WTC11 (cell line): ENCODE data around the gene PBX4. TPM values are rescaled to one million over a fixed set of nuclear protein-coding genes. Genes with fewer than 3 reads are reported as not detected.

ENCODE experiments used
- ATAC-seq: fragments of 200-7000 bp; cut with Tn5 transposase; 2 replicates; pipeline ENCODE4 v1.10.0; 2021; ENCODE audit warnings: mild to moderate bottlenecking, moderate library complexity
- CTCF ChIA-PET: fragments of 300-600 bp; sonication (Branson Sonifier 250); formaldehyde crosslinking; loops from one replicate; lab custom pipeline; 2021; ENCODE audit warnings: antibody characterized with exemption; lab: Charles Lee
- POLR2A ChIA-PET: fragments of 350-600 bp; sonication (Branson Sonifier 250); formaldehyde crosslinking; loops from one replicate; lab custom pipeline; 2021; ENCODE audit warnings: antibody characterized with exemption; lab: Charles Lee
- DNase-seq: peaks from one replicate; pipeline ENCODE4 v3.0.0; 2021; ENCODE audit warnings: low spot score
- H3K27ac Mint-ChIP-seq: 2 replicates; pipeline ENCODE4 v1.8.0; 2021; ENCODE audit warnings: mixed read lengths
- H3K27me3 Mint-ChIP-seq: 2 replicates; pipeline ENCODE4 v1.8.0; 2021; ENCODE audit warnings: low read depth, mild to moderate bottlenecking, moderate library complexity, mixed read lengths
- H3K36me3 Mint-ChIP-seq: 2 replicates; pipeline ENCODE4 v1.8.0; 2021; ENCODE audit warnings: mixed read lengths
- H3K4me1 Mint-ChIP-seq: 2 replicates; pipeline ENCODE4 v1.8.0; 2022; ENCODE audit warnings: mixed read lengths
- H3K4me3 Mint-ChIP-seq: 2 replicates; pipeline ENCODE4 v1.8.0; 2021; ENCODE audit warnings: mild to moderate bottlenecking, moderate library complexity, mixed read lengths
- H3K9me3 Mint-ChIP-seq: 2 replicates; pipeline ENCODE4 v1.8.0; 2021; ENCODE audit warnings: mixed read lengths
- FOXP4 ChIP-seq: sonication (generic); formaldehyde crosslinking; IDR thresholded peaks from 2 replicates; pipeline ENCODE4 v1.8.0; 2022; ENCODE audit warnings: mild to moderate bottlenecking, missing genetic modification reagents
- GABPB1 ChIP-seq: sonication (generic); formaldehyde crosslinking; IDR thresholded peaks from 2 replicates; pipeline ENCODE4 v1.8.1; 2023; ENCODE audit warnings: mild to moderate bottlenecking, missing genetic modification reagents
- GRHL2 ChIP-seq: fragments of 250-450 bp; sonication (Bioruptor Pico); IDR thresholded peaks from 2 replicates; pipeline ENCODE4 v1.8.0; 2022; ENCODE audit warnings: mild to moderate bottlenecking, moderate library complexity; ENCODE audit not compliant: insufficient replicate concordance, severe bottlenecking
- NFYB ChIP-seq: sonication (generic); formaldehyde crosslinking; conservative IDR thresholded peaks from 2 replicates; pipeline ENCODE4 v1.8.0; 2022; ENCODE audit warnings: low read depth, missing genetic modification reagents
- RORB ChIP-seq: fragments of 250-450 bp; sonication (Bioruptor Pico); IDR thresholded peaks from 2 replicates; pipeline ENCODE4 v1.9.0; 2021; ENCODE audit warnings: mild to moderate bottlenecking
- SMAD4 ChIP-seq: sonication (generic); formaldehyde crosslinking; IDR thresholded peaks from 2 replicates; pipeline ENCODE4 v1.8.0; 2022; ENCODE audit warnings: mild to moderate bottlenecking, missing genetic modification reagents
- ZMAT4 ChIP-seq: fragments of 250-450 bp; sonication (Bioruptor Pico); IDR thresholded peaks from 2 replicates; pipeline ENCODE4 v1.9.0; 2021; ENCODE audit warnings: mild to moderate bottlenecking
- ZNF121 ChIP-seq: sonication (generic); formaldehyde crosslinking; IDR thresholded peaks from 2 replicates; pipeline ENCODE4 v1.8.0; 2023; ENCODE audit warnings: missing genetic modification reagents
- ZNF138 ChIP-seq: sonication (generic); formaldehyde crosslinking; conservative IDR thresholded peaks from 2 replicates; pipeline ENCODE4 v1.8.1; 2022; ENCODE audit warnings: mild to moderate bottlenecking, moderate library complexity, missing genetic modification reagents
- ZNF416 ChIP-seq: fragments of 250-450 bp; sonication (Bioruptor Pico); IDR thresholded peaks from 2 replicates; pipeline ENCODE4 v1.9.0; 2021; ENCODE audit warnings: mild to moderate bottlenecking, inconsistent platforms
- ZNF671 ChIP-seq: fragments of 250-450 bp; sonication (Bioruptor Pico); IDR thresholded peaks from 2 replicates; pipeline ENCODE4 v1.8.0; 2021; ENCODE audit warnings: mild to moderate bottlenecking
- total RNA-seq: library from RNA; stranded (reverse); gene quantifications from 3 replicates; pipeline ENCODE4 v1.2.3, GENCODE V29; 2021
- TF ChIP-seq, protein P1 (sequence below): sonication (generic); formaldehyde crosslinking; IDR thresholded peaks from 2 replicates; pipeline ENCODE4 v1.8.1; 2023; ENCODE audit warnings: mild to moderate bottlenecking, missing genetic modification reagents, borderline replicate concordance
- TF ChIP-seq, protein P2 (sequence below): fragments of 250-450 bp; sonication (Bioruptor Pico); conservative IDR thresholded peaks from 2 replicates; pipeline ENCODE4 v1.9.0; 2021; ENCODE audit warnings: mild to moderate bottlenecking
- TF ChIP-seq, protein P3 (sequence below): sonication (generic); formaldehyde crosslinking; IDR thresholded peaks from 2 replicates; pipeline ENCODE4 v1.8.0; 2022; ENCODE audit warnings: mild to moderate bottlenecking, missing genetic modification reagents

PBX4 gene
- total RNA-seq, 1 experiment from 2014 or later, result 3.2 TPM

GRCh38 chr19:19542507-19542906 lies 76.0 kb downstream of the PBX4 start (continued):
- TF ChIP-seq FOXP4 (CRISPR knock-in tag) (no peak), NFYB (CRISPR knock-in tag) (no peak), RORB (no peak)
- TF ChIP-seq, all 79 proteins: peak for 0

DNA sequence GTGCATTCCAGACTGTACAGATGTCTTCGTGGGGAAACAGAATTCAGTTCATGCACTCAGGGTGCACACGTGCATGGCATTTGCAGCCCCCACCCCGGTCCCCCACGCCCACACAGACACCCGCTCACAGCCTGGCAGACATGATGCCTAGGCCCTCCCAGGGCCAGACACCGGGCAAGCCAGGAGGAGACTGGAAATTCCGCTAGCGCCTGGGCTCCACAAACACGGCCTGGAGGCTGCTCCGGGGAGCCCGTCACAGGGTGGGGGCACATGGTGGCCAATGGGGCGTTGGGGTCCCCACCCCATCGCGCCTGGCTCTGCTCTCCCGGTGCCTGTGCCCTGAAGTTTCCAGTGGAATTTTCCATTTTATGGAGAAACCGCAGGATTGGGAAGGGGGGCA lies 76.9 kb downstream of the PBX4 start:
- DNase-seq (no peak), ATAC-seq (no peak)
- Mint-ChIP-seq H3K27ac (no peak overlapping the region), H3K4me1 (peaks cover 6% of the 10 kb centered on the region), H3K4me3 (no peak overlapping the region), H3K36me3 (no peaks in the 10 kb centered on the region), H3K9me3 (no peaks in the 10 kb centered on the region), H3K27me3 (peaks cover 32% of the 10 kb centered on the region)
- TF ChIP-seq, protein P1, sequence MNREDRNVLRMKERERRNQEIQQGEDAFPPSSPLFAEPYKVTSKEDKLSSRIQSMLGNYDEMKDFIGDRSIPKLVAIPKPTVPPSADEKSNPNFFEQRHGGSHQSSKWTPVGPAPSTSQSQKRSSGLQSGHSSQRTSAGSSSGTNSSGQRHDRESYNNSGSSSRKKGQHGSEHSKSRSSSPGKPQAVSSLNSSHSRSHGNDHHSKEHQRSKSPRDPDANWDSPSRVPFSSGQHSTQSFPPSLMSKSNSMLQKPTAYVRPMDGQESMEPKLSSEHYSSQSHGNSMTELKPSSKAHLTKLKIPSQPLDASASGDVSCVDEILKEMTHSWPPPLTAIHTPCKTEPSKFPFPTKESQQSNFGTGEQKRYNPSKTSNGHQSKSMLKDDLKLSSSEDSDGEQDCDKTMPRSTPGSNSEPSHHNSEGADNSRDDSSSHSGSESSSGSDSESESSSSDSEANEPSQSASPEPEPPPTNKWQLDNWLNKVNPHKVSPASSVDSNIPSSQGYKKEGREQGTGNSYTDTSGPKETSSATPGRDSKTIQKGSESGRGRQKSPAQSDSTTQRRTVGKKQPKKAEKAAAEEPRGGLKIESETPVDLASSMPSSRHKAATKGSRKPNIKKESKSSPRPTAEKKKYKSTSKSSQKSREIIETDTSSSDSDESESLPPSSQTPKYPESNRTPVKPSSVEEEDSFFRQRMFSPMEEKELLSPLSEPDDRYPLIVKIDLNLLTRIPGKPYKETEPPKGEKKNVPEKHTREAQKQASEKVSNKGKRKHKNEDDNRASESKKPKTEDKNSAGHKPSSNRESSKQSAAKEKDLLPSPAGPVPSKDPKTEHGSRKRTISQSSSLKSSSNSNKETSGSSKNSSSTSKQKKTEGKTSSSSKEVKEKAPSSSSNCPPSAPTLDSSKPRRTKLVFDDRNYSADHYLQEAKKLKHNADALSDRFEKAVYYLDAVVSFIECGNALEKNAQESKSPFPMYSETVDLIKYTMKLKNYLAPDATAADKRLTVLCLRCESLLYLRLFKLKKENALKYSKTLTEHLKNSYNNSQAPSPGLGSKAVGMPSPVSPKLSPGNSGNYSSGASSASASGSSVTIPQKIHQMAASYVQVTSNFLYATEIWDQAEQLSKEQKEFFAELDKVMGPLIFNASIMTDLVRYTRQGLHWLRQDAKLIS (CRISPR knock-in tag), result no peak
- TF ChIP-seq ZNF416 (CRISPR knock-in tag), result no peak
- no peak for TF ChIP-seq SMAD4 (CRISPR knock-in tag)
- no peak for TF ChIP-seq ZNF138
- TF ChIP-seq, protein P2, sequence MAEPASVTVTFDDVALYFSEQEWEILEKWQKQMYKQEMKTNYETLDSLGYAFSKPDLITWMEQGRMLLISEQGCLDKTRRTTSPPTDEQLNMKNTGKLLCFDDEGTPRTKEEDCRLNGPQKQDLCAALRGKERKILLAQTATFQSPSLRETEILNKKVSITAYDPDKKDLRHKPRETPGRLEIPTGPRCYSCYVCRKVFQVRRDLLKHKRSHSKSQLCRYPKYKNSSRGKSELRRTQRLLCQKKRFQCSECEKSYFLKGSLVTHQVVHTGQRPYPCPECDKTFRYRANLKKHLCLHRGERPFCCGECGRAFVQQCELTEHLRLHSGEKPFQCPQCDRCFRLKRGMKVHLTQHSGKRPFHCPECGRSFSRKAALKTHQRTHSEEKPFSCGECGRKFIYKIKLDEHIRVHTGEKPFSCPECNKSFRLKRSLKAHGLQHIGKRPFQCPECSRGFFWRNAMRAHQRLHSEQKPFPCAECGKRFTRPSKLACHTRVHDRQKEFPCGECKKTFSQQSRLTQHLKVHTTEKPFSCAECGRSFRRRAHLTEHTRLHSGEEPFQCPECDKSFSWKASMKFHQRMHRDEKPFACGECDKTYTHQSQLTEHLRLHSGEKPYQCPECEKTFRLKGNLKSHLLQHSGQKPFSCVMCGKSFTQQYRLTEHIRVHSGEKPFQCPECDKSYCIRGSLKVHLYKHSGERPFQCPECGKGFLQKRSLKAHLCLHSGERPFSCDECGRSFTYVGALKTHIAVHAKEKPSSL (CRISPR knock-in tag), result no peak
- TF ChIP-seq GABPB1 (CRISPR knock-in tag), result no peak
- no peak for TF ChIP-seq GRHL2 (CRISPR knock-in tag)
- no peak for TF ChIP-seq ZNF671 (CRISPR knock-in tag)
- ChIA-PET CTCF (interaction anchor here (0.6 to 14.4 kb wide), 8 partner anchors 10 to 102 kb away, joined by 3 to 408 read pairs (median 5); partner anchors contain the start of genes GMIP, LPAR2 and YJEFN3), POLR2A (interaction anchor here (0.7 to 1.0 kb wide), 3 partner anchors 9 to 87 kb away, joined by 3 to 10 read pairs (median 3); partner anchors contain the start of gene LPAR2)

DNA sequence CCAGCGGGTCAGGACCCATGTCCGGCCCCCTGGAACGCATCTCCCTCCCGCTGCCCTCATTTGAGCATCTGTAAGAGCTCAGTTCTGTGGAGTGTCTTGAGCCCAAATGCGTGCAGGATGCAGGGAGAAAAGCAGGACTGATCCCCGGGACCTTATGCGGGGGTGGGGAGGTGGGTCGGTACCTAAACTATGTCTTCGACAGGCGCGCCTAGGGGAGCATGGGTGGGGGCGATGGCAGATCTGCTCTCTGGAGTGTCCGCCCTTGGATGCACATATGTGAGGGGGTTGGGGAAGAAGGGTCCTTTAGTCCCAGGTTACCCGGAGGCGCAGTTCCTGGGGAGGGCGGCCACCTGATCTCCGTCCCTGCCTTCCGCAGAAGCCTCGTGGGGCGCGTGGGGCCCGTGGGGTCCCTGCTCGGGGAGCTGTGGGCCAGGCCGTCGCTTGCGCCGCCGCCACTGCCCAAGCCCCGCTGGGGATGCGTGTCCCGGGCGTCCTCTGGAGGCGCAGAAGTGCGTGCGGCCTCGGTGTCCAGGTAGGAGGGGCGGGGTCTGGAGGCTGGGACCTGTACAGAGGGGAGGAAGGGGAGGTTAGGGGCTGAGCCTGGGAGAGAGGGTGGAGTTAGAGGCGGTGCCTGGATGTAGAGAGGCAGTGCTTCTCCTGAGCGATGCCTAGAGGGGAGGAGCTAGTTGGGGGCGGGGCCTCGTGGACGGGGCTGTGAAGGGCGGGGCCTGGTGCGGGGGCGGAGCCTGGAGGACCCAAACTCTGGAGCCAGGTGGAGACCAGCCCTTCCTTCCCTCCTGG lies 77.6 kb downstream of the PBX4 start:
- Mint-ChIP-seq H3K36me3 (no peaks in the 10 kb centered on the region), H3K27ac (peak overlapping the region; percentile 85), H3K4me3 (peak overlapping the region; percentile 88), H3K9me3 (no peaks in the 10 kb centered on the region), H3K27me3 (peaks cover 36% of the 10 kb centered on the region), H3K4me1 (peaks cover 6% of the 10 kb centered on the region)
- peak; percentile 95 for ATAC-seq
- peak; percentile 98 for DNase-seq
- TF ChIP-seq, protein P3, sequence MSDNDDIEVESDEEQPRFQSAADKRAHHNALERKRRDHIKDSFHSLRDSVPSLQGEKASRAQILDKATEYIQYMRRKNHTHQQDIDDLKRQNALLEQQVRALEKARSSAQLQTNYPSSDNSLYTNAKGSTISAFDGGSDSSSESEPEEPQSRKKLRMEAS (CRISPR knock-in tag), result 0 out of 2 replicates have a peak, but pooled peaks have one; percentile 9
- TF ChIP-seq ZNF121 (CRISPR knock-in tag) (0 out of 2 replicates have a peak, but pooled peaks have one; percentile 45), ZMAT4 (CRISPR knock-in tag) (no peak)
- POLR2A ChIA-PET, result interaction anchor here (0.6 to 1.0 kb wide), 5 partner anchors 9 to 200 kb away, joined by 3 to 10 read pairs (median 3); partner anchors contain the start of gene LPAR2
- CTCF ChIA-PET, result interaction anchor here (0.6 to 14.4 kb wide), 9 partner anchors 9 to 103 kb away, joined by 3 to 408 read pairs (median 5); partner anchors contain the start of genes GMIP, LPAR2 and YJEFN3
